GM21737 (cell line): Measurements from ENCODE around the gene WNT3.
"Not testable (repeated sequence)": the region's sequence is repeated elsewhere in the genome, so short reads cannot be mapped to it uniquely, and the experiment has no call there.

Experiments
- ATAC-seq: cut with Tn5 transposase; IDR thresholded peaks from one replicate; pipeline ENCODE4 v1.9.1; 2021; ENCODE audit warnings: mild to moderate bottlenecking, moderate library complexity; ENCODE audit not compliant: unreplicated experiment

The WNT3 gene

DNA sequence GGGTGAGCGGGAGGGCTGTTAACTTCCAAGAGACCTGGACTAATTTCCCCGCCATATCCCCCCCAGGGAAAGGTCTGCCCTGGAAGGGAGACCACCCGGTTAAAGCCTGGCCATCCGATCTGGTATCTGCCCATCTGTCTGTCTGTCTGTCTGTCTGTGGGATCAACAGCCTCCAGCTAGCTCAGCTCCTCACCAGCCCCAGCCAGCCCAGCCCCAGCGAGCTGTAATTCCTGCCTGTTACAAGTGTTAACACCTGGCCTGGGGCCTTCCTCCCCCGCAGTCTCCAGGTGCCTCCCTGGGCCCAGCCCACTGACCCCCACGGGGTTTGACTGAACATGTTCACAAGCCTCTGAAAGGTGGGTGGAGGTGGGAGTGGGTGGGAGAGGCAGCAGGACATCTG lies 4.0 kb downstream of the WNT3 start:
- ATAC-seq: no peak

DNA sequence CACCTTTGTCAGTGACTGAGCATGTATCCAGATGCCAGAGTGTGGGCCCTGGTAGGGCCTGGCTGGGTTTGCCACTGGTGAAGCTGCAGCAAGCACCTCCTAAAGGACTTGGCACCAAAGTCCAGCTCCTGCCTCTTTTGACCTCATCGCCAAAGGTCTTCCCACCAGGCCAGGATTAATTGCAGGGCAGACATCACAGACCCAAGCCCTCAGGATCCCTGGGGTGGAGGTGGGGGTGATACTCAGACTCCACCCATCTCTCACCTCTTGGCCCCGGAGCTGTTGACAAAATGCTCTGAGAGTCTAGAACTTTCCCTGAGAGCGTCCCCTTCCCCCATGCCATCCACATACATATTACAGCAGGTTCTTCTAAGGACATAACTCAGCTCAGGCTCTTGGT lies 4.6 kb downstream of the WNT3 start:
- no peak for ATAC-seq

DNA sequence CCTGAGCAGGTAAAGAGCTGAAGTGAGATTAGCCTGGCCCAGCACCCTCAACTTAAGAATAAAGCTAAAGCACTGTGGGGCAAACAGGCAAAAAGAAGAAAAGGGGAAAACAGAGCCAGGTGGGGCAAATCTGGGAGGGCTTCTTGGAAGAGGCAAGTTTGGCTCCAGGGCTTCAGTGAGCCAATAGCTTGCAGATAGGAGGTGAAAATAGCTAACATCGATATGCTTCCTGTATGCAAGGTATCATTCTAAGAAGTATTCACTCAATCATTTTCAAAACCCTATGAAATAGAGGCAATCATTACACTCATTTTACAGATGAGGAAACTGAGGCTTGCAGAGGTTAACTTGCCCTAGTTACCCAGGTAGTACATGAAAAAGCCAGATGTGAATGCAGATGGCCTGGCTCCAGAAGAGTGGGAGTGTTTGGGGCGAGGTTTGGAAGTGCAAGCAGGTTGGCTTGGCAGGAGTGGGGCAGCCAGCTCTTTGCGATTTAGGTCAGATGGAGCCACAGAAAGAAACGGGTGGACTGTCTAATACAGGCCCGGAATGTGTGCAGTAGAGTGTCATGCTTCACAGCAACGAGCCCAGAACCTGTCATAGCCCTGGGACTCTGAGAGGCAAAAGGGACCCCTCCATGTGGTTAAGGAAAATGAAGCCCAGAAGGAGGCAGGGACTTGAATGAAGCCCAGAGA lies 5.7 kb downstream of the WNT3 start:
- no peak for ATAC-seq

DNA sequence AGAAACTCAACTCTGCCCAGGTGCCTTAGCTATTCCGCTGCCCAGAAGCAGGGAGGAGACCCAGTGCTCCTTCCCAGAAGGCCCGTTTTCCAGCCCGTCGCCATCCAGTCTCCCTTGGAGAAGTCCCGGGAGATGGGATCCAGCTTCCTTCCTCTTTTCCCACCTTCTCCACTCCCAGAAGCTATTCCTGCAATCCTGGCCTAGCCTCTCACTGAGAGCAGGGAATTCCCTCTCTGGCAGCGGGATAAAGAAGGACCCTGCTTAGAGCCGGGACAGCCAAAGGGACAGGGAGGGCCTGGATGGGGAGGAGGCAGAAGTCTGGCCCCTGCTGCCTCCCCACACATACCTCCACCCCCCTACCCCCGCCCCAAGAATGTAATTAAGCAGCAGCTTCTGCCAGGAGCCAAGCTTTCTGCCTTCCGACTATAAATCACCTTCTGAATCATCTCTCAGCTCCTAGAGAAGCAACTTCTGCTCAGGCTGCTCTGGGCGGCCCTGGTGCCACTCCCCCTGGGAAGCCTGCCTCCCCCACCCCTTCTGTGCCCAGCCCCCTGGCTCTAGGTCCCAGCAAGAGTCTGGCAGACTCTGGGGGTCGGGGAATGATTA lies 6.4 kb downstream of the WNT3 start:
- no peak for ATAC-seq

DNA sequence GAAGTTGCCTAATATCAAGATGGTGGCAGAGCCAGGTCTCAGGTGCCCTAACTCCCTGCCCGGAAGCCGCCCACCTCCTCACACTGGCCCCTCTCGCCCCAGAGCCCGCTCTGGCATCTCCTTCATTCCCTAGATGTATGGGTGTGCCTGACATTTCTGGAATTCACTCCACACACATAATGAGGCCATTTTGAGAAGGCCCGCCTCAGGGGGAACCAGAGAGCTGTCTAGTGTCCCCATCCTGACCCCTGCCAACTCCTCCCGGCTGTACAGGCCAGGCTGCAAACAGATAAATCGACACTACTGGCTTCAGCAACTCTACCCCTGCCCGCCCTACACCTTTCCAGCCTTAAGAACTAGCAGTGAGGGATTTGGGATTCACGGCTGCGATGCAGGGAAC lies 7.7 kb downstream of the WNT3 start:
- no peak for ATAC-seq

DNA sequence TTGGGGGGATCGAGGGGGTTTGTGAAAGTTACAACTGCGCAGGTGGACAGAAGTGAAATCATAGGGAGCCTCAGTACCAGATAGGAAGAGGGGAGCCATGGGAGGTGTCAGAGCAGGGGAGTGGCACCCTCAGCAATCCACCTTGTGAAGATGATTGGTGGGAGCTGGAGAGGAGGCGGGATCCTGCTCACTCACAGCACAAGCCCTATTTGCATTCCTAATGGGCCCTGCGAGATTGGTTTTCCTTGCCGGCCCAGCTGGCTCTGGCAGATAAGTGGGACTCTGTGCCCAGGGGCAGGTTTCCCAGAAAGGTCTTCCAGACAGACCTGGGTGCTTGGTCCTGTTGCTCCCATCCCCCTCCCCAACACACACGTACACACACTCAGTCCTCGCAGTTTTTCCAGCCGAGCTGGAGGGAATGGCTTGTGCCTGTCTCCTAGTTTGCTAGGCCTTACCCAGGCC lies 9.4 kb downstream of the WNT3 start:
- ATAC-seq: no peak

DNA sequence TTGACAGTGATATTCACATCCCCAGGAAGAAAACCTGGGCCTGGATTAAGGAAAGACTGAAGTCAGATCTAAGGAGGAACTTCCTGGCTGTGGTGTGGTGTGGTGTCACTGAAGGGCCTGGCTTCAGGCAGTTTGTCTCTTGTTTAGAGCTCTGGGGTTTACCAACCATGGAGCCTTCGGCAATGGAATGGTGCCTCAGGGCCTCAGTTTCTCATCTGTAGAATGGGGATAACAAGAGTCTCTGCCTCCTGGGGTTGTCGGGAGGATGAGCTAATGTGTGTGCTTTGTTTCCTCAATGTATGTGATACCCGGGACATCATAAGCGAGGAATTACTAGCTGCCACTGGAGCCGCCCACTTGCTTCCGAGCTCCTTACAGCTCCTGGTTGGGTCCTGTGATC lies 12.7 kb downstream of the WNT3 start:
- no peak for ATAC-seq

DNA sequence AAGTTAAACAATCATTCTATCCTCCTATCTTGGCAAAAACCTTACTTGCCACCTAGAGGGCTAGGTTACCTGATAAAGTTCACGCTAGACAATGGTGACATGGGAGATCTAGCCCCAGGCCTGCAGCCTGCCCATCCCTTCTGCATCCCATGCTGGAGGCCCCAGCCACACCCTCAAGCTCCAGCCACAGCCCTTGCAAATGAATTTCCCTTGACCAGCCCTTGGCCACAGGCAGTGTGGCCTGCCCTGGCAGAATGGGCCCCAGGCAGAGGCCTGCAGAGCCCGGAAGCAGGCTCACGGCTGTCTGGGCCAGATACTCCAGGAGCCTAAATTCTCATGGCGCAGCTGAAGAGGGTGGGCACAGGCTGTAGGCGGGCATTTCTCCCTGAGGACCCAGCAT lies 14.9 kb downstream of the WNT3 start:
- ATAC-seq: no peak

DNA sequence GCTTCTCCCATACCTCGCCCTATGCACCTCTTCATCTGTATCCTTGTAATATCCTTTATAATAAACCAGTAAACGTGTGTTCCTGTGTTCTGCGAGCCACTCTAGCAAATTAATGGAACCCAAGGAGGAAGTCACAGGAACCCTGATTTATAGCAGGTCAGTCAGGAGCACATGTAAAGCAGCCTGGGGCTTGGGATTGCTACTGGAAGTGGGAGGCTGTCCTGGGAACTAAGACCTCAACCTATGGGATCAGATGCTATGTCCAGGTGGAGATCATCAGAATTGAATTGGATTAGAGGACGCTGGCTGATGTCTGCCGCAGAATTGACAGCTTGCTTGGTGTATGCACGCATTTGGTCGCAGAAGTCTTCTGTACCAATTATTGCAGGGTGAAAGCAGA lies 15.7 kb downstream of the WNT3 start:
- ATAC-seq: no peak

DNA sequence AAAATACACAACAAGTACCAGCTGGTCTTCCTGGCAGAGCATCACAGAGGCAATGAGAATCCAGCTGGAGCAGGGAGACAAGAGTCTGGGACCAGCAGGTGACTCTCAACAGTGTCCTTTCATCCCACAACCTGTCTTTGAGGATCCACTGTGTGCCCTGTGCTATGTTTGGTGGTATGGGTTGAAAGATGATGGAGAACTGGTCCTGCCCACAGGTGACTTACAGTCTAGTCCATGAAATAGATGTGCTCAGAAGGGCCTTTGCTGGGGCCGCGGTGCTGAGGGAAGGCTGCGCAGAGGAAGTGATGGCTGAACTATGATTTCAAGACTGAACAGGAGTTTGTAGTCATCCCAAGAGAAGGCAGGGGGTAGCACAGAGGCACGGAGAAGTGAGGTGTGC lies 17.9 kb downstream of the WNT3 start:
- ATAC-seq: no peak

DNA sequence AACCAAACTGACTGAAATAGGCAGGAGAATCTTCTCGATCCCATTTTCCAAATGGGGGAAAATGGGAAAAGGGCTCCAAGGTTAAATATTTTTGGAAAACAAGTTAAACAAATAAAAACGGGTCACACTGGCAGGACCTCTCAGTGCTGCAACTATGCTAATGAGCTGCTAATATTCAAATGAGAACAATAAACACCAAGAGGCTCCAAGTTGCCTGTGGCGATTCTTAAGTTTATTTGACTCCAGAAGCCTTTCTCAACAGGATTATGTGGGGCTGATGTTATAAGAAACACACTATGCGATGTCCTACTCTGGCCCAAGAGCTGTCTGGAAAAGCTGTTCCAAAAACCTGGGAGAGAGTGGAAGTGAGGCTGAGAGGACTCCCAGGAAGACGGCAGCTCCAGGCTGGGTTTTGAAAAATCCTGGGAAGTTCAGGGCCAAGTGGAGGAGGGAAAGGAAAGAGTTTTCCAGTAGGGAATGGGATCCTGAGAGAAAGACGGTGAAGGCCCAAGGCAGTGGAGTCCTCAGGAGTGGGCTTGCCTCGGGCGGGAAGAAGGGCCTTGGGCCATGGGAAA lies 21.4 kb downstream of the WNT3 start:
- ATAC-seq: no peak

DNA sequence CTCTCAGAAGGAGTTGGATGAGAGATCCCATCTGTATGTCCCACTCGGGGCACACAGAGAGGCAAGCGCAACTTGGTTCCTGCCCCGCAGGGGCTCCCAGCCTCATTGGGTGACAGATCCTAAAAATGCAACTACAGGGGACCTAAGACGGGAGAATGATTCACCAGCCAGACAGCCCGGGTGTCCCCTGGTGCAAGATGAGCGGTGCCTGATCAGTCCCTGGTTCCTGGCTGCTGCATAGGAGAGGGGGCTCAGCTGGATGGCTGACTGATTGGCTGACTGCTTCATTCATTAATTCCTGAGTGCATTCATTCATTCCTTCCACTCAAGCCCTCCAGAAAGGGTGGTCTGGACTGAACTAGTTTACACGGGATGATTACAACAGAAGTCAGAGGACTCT lies 22.0 kb downstream of the WNT3 start:
- no peak for ATAC-seq

DNA sequence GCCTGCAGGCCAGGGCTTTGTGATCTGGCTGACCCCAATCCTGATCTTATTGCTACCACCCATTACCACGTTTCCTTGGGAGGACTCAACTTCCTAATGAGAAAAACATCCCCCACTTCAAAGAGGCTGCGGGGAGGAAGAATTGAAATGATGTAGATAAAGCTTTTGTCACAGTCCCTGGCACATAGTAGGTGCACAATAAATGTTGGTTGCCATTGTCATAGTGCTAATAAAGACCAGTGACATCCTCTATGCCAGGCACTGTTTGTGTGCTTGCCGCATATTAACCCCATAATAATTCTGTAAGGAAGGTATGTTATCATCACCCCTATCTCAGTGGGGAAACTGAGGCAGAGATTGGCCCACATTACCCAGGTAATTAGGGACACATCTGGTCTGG lies 22.4 kb downstream of the WNT3 start:
- no peak for ATAC-seq

DNA sequence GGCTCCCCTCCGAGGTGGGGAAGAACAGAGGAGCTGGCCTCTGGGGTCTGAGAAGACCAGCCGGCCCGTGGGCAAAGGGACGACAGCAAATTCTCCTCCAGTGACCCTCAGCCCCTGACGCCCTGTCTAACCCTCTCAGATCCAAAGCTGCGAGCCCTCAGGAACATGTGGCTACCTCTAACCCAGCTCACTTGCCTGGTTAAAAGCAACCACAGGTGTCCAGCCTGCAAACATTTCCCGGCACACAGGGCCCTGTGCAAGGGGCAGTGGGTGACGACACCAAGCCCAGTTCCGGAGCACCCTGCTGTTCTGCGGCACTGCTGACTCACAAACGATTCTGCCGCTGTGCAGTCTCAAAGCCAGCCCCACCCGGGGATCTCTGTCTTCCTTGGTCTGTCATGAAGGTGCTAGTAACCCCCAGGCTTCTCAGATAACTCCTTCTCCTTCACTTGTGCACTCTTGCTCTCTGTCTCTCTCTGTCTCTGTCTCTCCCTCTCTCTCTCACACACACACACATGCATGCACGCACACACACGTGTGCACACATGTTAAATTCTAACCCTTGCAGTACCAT lies 23.0 kb downstream of the WNT3 start:
- ATAC-seq: no peak

DNA sequence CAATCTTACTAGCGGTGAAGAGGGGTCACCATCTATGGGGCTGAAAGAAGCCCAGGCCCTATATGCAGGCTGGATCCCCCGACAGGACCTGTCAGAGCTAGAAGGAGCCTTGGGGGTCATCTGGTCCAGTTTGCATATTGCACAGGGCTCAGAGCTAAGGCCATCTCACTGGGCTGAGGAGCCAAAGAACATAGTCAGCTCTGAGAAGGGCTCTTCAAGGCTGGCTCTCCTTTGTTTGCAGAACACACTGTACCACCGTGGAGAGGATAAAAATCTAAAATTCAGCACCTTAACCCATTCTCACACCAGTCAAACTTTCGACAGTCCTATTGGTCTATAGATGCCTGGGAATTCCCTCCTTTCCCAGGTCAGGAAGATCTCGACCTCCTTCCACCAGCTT lies 24.2 kb downstream of the WNT3 start:
- no peak for ATAC-seq

DNA sequence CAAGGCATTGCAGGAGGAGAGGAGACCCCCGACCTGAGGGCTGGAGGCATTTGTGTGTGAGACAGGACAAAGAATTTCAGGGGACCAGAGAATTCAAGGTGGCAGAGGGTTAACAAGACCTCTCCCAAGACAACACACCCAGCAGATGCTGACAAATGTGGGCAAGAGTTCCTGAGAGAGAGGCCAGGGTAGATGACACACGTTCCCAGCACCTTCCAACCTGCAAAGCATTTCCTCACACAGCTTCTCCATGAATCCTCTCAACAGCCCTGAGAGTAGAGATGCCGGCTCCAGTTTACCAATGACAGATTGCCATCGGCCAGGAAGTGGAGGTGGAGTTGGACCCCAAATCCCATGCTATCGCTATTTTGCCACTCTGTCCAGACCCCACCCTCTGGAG lies 25.0 kb downstream of the WNT3 start:
- no peak for ATAC-seq

DNA sequence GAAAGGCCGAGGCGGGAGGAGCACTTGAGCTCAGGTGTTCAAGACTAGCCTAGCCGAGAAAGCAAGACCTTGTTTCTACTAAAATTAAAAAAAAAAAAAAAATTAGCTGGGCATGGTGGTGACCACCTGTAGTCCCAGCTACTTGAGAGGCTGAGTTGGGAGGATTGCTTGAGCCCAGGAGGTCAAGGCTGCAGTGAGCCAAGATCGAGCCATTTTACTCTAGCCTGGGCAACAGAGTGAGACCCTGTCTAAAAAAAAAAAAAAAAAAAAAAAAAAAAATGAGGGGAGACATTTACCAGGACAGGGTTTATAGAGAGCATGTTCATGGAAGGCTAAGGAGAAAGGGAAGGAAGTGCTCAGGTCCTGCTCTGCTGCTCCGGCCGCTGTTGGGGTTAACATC lies 25.5 kb downstream of the WNT3 start:
- ATAC-seq: not testable (repeated sequence)

DNA sequence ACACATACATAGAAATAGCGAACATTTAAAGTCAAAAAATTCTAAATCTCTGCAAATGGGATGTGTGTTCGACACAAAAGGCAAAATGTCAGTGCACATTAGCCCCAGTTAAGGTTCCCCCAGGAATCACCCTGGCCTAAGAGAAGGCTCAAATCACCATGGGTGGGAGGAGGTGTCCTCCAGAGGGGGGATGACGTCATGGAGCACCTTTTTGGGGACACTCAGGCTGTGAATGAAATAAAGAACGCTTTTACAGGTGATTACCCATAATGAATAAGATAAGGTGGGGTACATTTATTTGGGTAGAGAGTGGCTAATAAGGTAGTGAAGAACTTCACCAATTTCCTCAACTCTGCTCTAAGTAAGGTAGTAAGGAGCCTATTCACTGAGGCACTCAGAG lies 26.4 kb downstream of the WNT3 start:
- ATAC-seq: no peak

DNA sequence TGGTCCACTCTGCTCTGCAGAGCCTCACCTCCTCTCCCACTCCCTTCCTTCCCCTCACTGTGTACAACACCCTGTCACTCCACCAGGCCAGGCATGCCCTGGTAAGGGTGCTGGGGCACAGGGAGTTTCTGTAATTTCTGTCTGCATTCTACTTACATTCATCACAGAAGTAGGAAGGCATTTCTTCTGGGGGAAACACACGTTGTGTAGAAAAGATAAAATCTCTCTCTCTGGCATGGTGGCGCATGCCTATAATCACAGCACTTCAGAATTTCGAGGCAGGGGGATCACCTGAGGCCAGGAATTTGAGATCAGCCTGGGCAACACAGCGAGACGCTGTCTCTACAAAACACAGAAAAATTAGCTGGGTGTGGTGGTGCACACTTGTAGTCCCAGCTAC lies 27.0 kb downstream of the WNT3 start:
- ATAC-seq: no peak

DNA sequence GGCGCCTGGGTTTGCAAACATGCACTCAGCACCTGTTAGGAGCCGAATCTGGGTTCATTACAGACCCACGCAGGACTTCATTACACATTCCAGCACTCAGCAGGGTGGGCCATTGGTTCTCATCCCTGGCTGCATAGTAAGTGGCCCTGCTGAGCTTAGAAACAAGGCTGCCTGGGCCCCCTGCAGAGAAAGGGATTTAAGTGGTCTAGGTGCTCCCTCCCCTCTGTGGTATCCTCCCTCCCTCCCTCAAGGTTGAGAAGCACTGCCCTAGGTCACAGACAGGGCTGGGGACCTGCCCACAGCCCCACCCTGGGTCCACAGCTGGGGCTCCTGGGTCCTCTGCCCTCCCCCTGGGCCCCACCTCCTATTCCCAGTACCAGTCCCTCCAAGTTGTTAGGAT lies 28.3 kb downstream of the WNT3 start:
- no peak for ATAC-seq

DNA sequence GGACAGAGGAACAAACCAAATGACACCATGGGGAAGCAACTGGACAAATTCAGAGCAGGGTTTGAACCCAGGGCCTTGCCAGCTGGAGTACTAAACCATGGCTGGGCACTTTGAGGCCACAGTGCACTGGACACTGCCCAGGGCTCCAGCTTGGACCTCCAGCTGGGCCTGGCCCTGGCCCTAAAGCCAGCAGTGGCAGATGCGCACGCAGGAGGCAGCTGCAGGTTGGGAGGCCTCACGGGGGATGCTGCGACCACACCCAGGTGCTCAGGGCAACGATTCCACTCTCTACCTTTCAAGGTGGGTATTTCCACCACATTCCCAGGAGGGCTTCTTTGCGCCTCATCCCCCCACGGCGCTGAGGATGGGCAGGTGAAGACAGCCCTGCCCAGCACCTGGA lies 28.9 kb downstream of the WNT3 start:
- ATAC-seq: no peak

DNA sequence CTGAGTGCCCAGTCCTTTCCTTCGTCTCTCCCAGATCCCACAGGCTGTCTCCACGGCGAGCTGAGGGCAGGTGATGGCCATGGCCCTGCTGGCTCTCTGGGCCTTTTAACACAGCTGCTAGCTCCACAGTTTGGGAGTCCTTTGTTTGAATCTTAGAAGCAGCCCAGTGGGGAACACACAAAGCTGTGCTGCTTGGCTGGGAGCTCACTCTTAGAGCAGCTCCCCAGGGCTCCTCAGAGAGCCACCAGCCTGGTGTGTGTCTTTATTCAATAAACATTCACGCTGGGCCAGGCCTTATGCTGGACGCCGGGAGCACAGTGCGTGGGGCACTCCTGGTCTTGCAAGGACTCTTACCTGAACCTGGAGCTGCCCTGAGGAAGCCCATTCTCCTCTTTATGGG lies 29.7 kb downstream of the WNT3 start:
- ATAC-seq: no peak
